Astrocyte of the hippocampus (primary cell): ENCODE data around the gene TTC39A.

Source experiments
- DNase-seq: peaks from one replicate; pipeline ENCODE4 v3.0.0; 2011; ENCODE audit warnings: low read depth, low spot score

TTC39A gene

GRCh38 chr1:51297401-51298321, 32.7 kb downstream of the TTC39A start:
- no peak for DNase-seq

DNA sequence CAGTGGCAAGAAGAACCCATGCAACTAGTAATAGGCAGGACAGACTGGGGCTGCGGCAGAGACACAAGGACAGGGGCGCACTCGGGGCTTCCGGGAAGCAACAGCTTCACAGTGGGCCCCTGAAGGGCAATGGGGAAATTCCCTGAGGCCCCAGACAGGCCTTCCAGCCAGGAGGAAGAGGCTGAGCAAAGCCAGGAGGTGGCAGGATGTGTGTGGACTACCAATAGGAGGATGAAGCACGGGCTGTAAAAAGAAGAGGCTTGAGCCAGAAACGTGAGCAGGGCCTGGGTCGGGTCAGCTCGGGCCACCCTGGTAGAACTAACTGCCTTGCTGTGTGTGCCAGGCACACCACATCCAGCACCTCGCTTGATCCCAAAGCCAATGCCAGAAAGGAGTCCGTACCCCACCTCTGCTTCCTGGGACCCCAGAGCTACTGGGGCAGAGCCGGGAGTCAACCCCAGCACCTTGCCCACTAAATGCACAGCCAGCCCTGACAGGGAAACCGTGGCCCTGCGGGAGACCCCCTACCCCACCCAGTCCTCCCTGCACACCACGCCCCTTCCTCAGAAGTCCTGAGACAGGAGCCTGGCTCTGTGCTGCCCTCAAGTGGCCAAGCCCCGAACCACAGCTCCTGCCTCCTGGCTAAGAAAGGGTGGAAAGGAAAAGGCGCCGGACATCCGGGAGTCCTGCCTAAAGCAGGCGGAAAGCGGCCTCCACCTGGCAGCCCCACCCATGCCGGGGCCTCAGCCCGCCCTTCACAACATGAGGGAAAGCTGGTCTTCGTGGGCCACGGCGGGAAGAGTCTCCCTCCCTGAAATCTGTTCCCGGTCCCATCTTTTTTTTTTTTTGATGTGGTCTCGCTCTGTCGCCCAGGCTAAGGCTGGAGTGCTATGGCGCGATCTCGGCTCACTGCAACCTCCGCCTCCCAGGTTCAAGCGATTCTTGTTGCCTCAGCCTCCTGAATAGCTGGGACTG, 33.7 kb downstream of the TTC39A start:
- peak; percentile 92 for DNase-seq

DNA sequence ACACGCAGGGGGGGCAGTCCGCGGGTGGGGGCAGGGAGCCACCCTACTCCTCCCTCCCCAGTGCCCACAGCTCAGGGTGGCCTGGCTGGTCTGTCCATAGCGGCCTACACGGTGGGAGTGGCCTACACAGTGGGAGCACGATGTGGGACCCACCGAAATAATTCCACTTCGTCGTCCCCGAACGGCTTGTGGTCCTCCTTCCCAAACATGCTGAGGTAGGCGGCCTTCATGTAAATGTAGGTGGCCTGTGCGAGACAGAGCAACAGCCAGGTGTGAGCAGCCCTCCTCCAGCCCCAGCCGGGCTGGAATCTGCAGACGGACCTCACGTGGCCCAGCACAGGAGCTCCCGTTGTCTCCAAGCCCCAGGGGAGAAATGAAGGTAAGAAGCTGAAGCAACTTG, 34.4 kb downstream of the TTC39A start:
- no peak for DNase-seq

DNA sequence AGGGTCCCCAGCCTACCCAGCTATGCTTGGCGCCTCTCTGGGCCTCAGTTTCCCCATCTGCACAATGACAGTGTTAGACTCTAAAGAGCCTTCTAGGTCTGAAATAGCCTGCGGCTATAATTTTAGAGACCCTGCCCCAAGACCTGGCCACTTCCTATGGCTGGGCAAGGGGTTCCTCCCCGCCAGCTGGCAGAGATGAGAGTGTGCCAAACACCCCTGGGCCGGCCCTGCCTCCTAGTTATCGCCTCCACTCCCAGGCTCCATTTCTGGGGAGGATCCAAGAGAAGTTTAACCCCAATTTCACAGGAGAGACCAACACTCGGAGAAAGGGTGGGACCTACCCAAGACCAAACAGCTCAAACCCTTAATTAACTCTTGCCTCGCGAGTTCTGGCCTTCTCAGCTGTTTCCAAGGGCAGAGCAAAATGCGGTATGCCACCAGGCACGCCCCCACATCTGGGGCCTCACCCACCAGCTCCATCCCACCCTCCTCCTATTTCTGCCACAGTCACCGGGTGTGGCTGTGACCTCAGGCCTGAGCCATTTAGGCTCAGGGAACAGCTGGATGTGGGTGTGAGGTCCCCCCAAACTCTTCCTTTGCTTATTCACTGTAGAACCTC, 35.7 kb downstream of the TTC39A start:
- no peak for DNase-seq

GRCh38 chr1:51293898-51294515, 36.4 kb downstream of the TTC39A start:
- DNase-seq: no peak

- DNase-seq: no peak
Measured at GRCh38 chr1:51290489-51290847, 39.9 kb downstream of the TTC39A start.

DNA sequence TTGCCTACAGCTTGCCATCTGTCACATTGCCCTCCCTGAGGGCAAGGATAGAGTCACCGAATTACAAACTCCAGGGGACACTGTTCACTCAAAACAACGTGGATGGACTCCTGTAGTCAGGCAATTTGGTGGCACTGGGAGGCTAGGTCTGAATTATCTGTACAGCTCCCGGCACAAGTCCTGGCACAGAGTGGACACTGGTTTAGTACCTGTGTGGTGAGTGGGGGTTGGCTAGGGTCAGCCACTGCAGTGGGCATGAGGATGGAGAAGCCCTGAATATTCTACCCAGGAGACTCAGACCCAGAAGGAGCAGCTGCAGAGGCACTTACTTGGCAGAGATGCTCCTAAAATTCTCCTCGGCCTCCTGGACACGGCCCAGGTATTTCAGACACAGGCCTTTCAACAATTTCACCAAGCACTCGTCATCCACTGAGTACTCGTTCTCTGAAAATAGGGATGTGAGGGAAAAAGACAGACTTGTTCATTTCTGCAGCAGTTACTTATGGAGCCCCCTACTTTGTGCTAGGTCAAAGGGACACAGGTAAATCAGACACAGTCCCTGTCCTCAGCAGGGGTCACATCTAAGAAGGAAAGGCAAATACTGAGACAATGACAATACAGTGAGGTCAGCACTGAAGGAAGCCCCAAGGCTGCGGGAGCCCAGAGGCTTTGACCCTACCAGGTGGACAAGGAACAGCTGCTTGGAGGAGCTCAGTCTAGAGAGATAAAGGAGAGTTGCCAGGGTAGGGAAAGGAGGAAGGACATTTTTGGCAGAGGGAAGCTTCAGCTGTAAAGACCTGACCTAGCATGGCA, 40.5 kb downstream of the TTC39A start:
- DNase-seq: no peak

- DNase-seq: no peak
Measured at GRCh38 chr1:51288578-51288977, 41.8 kb downstream of the TTC39A start.

DNA sequence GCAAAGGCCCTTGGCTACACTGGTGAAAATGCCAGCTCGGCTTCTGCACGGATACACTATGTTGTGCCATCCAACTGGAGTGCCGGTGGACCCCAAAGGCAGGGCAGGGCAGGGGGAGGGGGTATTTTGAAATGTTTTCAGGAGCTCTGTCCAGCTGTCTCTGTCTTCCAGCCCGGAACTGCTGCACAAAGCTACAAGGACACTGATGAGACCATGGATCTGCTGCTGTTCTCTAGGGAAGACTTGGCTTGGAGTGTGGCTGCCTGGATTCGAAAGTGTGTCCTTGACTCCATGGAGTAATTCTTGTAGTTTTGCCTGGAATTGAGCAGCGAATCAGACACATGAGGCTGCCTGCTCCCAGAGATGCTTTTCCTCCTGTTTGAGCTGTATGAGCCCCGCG, 42.4 kb downstream of the TTC39A start:
- no peak for DNase-seq

- DNase-seq: no peak
Measured at GRCh38 chr1:51285055-51285454, 45.3 kb downstream of the TTC39A start.

DNA sequence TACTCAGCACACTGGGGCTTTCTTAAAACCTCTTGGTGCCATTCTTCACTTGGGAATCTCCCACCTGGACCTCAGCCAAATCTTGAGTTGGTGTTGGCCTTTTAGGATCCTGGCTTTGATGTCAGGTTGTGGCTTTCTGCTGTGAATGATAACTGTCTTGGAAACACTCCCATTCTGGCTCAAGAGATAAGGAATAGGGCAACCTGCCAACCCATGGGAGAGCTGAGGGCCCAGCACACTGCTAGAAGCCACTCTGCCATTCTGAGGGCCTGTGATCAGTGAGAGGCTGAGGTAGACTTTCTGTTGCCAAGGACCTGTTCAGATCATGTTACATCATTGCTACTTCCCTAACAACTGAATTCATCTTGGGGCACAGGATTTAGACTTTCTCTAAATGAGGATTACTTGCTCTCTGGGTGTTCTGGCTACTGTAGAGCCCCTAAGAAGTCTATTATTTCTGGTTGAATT, 45.8 kb downstream of the TTC39A start:
- DNase-seq: peak; percentile 78

GRCh38 chr1:51283979-51284378, 46.4 kb downstream of the TTC39A start:
- DNase-seq: no peak

GRCh38 chr1:51282605-51283004, 47.8 kb downstream of the TTC39A start:
- DNase-seq: no peak

DNA sequence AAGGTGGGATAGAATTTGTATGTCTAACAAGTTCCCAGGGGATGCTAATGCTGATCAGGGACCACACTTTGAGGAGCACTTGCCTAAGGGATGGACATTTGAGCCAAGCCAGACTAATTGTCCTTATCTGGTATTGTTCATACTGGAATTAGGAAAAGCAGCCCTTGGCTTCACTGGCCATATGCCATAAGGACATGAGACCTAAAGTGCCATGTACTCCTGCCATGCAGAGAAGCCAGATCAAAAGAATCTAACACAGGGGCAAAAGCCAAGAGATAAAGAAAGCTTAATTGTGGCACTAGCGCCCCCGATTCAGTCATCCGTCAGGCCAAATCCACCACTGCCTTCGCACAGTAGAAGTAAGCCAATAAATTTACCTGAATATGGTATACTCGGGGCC, 48.6 kb downstream of the TTC39A start:
- no peak for DNase-seq

DNA sequence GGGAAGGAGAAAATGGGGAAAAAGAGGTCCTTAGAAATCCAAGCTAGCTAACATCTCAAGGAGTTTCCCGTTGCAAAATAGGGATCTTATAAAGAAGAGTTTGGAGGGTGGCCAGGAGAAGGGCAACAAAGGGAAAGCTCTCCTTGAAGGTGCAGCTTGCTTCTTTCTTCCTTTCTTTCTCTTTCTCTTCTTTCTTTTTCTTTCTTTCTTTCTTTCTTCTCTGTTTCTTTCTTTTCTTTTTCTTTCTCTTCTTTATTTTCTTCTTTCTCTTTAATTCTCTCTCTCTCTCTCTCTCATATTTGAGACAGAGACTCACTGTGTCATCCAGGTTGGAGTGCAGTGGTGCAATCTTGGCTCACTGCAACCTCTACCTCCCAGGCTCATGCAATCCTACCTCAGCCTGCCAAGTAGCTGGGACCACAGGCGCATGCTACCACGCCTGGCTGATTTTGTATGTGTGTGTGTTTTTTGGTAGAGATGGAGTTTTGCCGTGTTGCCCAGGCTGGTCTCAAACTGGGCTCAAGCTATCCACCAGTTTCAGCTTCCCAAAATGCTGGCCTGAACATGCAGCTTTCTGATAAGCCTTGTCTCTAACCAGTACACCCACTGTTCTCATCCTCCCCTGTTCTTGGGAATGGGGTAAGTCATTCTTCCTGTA, 49.9 kb downstream of the TTC39A start:
- peak; percentile 50 for DNase-seq

GRCh38 chr1:51276286-51276685, 54.1 kb downstream of the TTC39A start:
- peak; percentile 31 for DNase-seq

GRCh38 chr1:51274676-51275075, 55.7 kb downstream of the TTC39A start:
- DNase-seq: no peak

GRCh38 chr1:51272916-51273315, 57.4 kb downstream of the TTC39A start:
- DNase-seq: no peak

GRCh38 chr1:51270751-51271150, 59.6 kb downstream of the TTC39A start:
- no peak for DNase-seq

- peak; percentile 41 for DNase-seq
Measured at GRCh38 chr1:51268634-51269033, 61.7 kb downstream of the TTC39A start.
